ENCODE data around the gene RRP1B. TPM values are rescaled to one million over a fixed set of nuclear protein-coding genes. Genes with fewer than 3 reads are reported as not detected.

RRP1B gene
- total and polyA plus RNA-seq, 9 of the 15 experiments (the other 6 are each of a cell fraction or from before 2014, with no cell fraction given) = 6.8 to 66.6 (median 41.9) TPM

GRCh38 chr21:43644071-43644470 is 15.3 kb upstream of the RRP1B start (continued):
- TF ChIP-seq RNF2 (IDR thresholded peaks at IDR 0.05) = no peak

GRCh38 chr21:43644609-43645008 is 14.8 kb upstream of the RRP1B start:
- no peaks in the 10 kb centered on the region for H3K79me2 ChIP-seq (ENCODE audit: control insufficient read depth, insufficient read depth, low read length)
- H4K20me1 ChIP-seq (replicated peaks; ENCODE audit: control insufficient read depth, insufficient read depth, low read length) = no peaks in the 10 kb centered on the region
- ChIA-PET CTCF (ENCODE audit: low intra/inter-chr PET ratio) (no interaction called here), POLR2A (interaction anchor here (0.7 kb wide), 1 partner anchor 11 kb away, joined by 3 read pairs; no protein-coding TSS in a partner anchor)
- no peak for TF ChIP-seq NKRF (IDR thresholded peaks at IDR 0.05; ENCODE audit: borderline replicate concordance)
- no peak for TF ChIP-seq ATF7 (IDR thresholded peaks at IDR 0.05)
- no peak for TF ChIP-seq GMEB1 (CRISPR knock-in tag; IDR thresholded peaks at IDR 0.05)
- no peak for TF ChIP-seq GTF2E2 (tag; IDR thresholded peaks at IDR 0.05)
- no peak for TF ChIP-seq CTBP1 (IDR thresholded peaks at IDR 0.05; ENCODE audit: borderline replicate concordance)
- TF ChIP-seq SETDB1 (IDR thresholded peaks at IDR 0.05; ENCODE audit: low read length) = no peak
- no peak for TF ChIP-seq E2F5 (CRISPR knock-in tag; IDR thresholded peaks at IDR 0.05)
- TF ChIP-seq ZNF239 (CRISPR knock-in tag; IDR thresholded peaks at IDR 0.05) = no peak
- no peak for TF ChIP-seq CBX5 (IDR thresholded peaks at IDR 0.05; ENCODE audit: borderline replicate concordance, low read depth)
- no peak for TF ChIP-seq MCM5 (IDR thresholded peaks at IDR 0.05; ENCODE audit: low read depth)
- TF ChIP-seq HNRNPH1 (optimal IDR thresholded peaks at IDR 0.05; ENCODE audit: low read depth, low read length) = no peak
- TF ChIP-seq CC2D1A (IDR thresholded peaks at IDR 0.05) = no peak
- no peak for TF ChIP-seq THRAP3 (IDR thresholded peaks at IDR 0.05; ENCODE audit: borderline replicate concordance)
- no peak for TF ChIP-seq ZNF354B (CRISPR knock-in tag; IDR thresholded peaks at IDR 0.05)
- TF ChIP-seq NBN (IDR thresholded peaks at IDR 0.05; ENCODE audit: low read depth) = no peak
- no peak overlapping the region for H3K4me2 ChIP-seq (ENCODE audit: insufficient read depth, low read length)
- no peak overlapping the region for H3K27ac ChIP-seq (ENCODE audit: extremely low read depth, low read depth, low read length)
- intact Hi-C loops (cut with micrococcal nuclease) (loop anchor here (1.0 to 5.0 kb wide), 3 partner anchors 33 to 722 kb away; no protein-coding TSS in a partner anchor), in situ Hi-C loops (cut with MboI) (loop anchor here (25.0 kb wide), 1 partner anchor 482 kb away; the partner anchor contains the start of gene CRYAA)
- no TSS peak for BruUV-seq (replicated peaks)
- H3K9me1 ChIP-seq (ENCODE audit: control insufficient read depth, insufficient read depth, low read length) = no peaks in the 10 kb centered on the region
- no peak for ATAC-seq
- no peak for FAIRE-seq
- H3K36me3 ChIP-seq (ENCODE audit: control insufficient read depth, insufficient read depth, low read length) = no peaks in the 10 kb centered on the region
- peaks cover 16 to 21% of the 10 kb centered on the region in 2 experiments for H3K27me3 ChIP-seq (ENCODE audit: control insufficient read depth in 2 of 2, insufficient read depth in 2 of 2, low read length in 2 of 2)
- H3K4me1 ChIP-seq (replicated peaks in 1 of 2; ENCODE audit: control insufficient read depth in 2 of 2, insufficient read depth in 2 of 2, low read length in 2 of 2) = peaks cover 0 to 10% of the 10 kb centered on the region in 2 experiments; a peak in 2 of 5 replicates
- DNase-seq (ENCODE audit: extremely low read depth in 1 of 4, low spot score in 3 of 4) = peak in 1 of 4 experiments; percentile 3
- no peak overlapping the region for H3K9ac ChIP-seq (ENCODE audit: insufficient read depth in 1 of 2, low read depth in 2 of 2, low read length in 2 of 2)
- H3K4me3 ChIP-seq = no peak overlapping the region
- H2AFZ ChIP-seq (ENCODE audit: low read depth, low read length) = no peak overlapping the region
- no peaks in the 10 kb centered on the region for H3K9me3 ChIP-seq (replicated peaks; ENCODE audit: control insufficient read depth, insufficient read depth, low read depth, low read length)
- 19% methylated on average over 6 of the region's 6 CpGs for WGBS (ENCODE audit: insufficient coverage, low coverage, missing lambda C conversion rate)

Data from K562 (cell line).